H4 (cell line): Measurements from ENCODE around the gene CSTPP1. TPM values are rescaled to one million over a fixed set of nuclear protein-coding genes. Genes with fewer than 3 reads are reported as not detected.
A peak's percentile ranks its signal among the peaks of the same experiment; 100 is the strongest.
"Not testable (repeated sequence)": the region's sequence is repeated elsewhere in the genome, so short reads cannot be mapped to it uniquely, and the experiment has no call there.

Experiments used
- DNase-seq: peaks from one replicate; pipeline ENCODE4 v3.0.0-alpha.2; 2015; ENCODE audit warnings: low spot score
- total RNA-seq: library from RNA; depleted of rRNA; stranded (reverse); fragments of >200 nt; shearing (Covaris generic); gene quantifications from 2 replicates; pipeline ENCODE4 v1.2.3, GENCODE V29; 2014

CSTPP1 gene
- total RNA-seq, 1 experiment from 2014 or later, result 22.8 TPM

GRCh38 chr11:47181271-47181670 is 244.7 kb downstream of the CSTPP1 start:
- DNase-seq, result no peak

- DNase-seq, result no peak
Measured at GRCh38 chr11:47182380-47182779, 245.8 kb downstream of the CSTPP1 start.

- no peak for DNase-seq
Measured at GRCh38 chr11:47183031-47183856, 246.7 kb downstream of the CSTPP1 start.

- DNase-seq, result no peak
Measured at GRCh38 chr11:47183969-47184368, 247.4 kb downstream of the CSTPP1 start.

GRCh38 chr11:47184711-47185304 is 248.2 kb downstream of the CSTPP1 start:
- no peak for DNase-seq

- no peak for DNase-seq
Measured at GRCh38 chr11:47185305-47186075, 248.9 kb downstream of the CSTPP1 start.

GRCh38 chr11:47186076-47186699 is 249.6 kb downstream of the CSTPP1 start, which contains the start of gene PACSIN3:
PACSIN3 (minus strand) TSS chr11:47186434; CDS start chr11:47182727, 3,707 bp downstream.
- DNase-seq, result no peak

- no peak for DNase-seq
Measured at GRCh38 chr11:47186700-47187695, 250.4 kb downstream of the CSTPP1 start.

- no peak for DNase-seq
Measured at GRCh38 chr11:47187723-47188122, 251.2 kb downstream of the CSTPP1 start.

GRCh38 chr11:47188259-47188658 is 251.7 kb downstream of the CSTPP1 start:
- DNase-seq, result no peak

GRCh38 chr11:47189100-47189834 is 252.7 kb downstream of the CSTPP1 start:
- peak; percentile 62 for DNase-seq

GRCh38 chr11:47191137-47191536 is 254.6 kb downstream of the CSTPP1 start:
- DNase-seq, result not testable (repeated sequence)

GRCh38 chr11:47192111-47192510 is 255.6 kb downstream of the CSTPP1 start:
- DNase-seq, result no peak

- DNase-seq, result not testable (repeated sequence)
Measured at GRCh38 chr11:47198161-47198560, 261.6 kb downstream of the CSTPP1 start.

GRCh38 chr11:47201015-47201414 is 264.5 kb downstream of the CSTPP1 start:
- DNase-seq, result no peak

GRCh38 chr11:47202576-47202975 is 266.0 kb downstream of the CSTPP1 start:
- no peak for DNase-seq

GRCh38 chr11:47204637-47204989 is 268.1 kb downstream of the CSTPP1 start:
- no peak for DNase-seq

- DNase-seq, result not testable (repeated sequence)
Measured at GRCh38 chr11:47206577-47206976, 270.0 kb downstream of the CSTPP1 start.

- DNase-seq, result no peak
Measured at GRCh38 chr11:47207459-47207858, 270.9 kb downstream of the CSTPP1 start.

- not testable (repeated sequence) for DNase-seq
Measured at GRCh38 chr11:47208008-47208552, 271.5 kb downstream of the CSTPP1 start.
